NCI-H2081 (cell line): ENCODE results near the gene EDA.
"Not testable (repeated sequence)": the region's sequence is repeated elsewhere in the genome, so short reads cannot be mapped to it uniquely, and the experiment has no call there.

Source experiments
- DNase-seq, 2 experiments: peaks; one replicate each; lab custom pipeline; 2025; lab: John Stamatoyannopoulos, UW

Gene EDA

DNA sequence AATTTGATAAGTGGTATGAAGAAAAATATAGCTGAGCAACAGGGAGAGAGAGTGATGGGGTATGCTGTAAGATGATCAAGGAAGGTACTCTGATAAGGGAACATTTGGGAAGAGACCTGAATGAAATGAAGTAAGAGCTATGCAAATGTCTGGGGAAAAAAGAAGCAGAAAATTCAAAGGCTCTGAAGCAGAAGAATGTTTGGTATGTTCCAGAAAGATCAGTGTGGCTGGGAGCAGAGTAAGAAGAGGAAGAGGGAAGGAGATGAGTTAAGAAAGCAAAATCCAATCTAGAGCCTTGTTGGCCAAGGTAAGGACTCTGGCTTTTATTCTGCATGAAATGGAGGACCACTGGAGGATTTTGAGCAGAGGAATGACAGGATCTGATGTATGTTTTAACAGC, 343.8 kb downstream of the EDA start:
- DNase-seq: no peak

GRCh38 chrX:69961365-69962072, 345.6 kb downstream of the EDA start:
- no peak for DNase-seq

- DNase-seq: no peak
Observed at GRCh38 chrX:69968950-69969349, 353.0 kb downstream of the EDA start.

GRCh38 chrX:69969460-69969859, 353.5 kb downstream of the EDA start:
- no peak for DNase-seq

DNA sequence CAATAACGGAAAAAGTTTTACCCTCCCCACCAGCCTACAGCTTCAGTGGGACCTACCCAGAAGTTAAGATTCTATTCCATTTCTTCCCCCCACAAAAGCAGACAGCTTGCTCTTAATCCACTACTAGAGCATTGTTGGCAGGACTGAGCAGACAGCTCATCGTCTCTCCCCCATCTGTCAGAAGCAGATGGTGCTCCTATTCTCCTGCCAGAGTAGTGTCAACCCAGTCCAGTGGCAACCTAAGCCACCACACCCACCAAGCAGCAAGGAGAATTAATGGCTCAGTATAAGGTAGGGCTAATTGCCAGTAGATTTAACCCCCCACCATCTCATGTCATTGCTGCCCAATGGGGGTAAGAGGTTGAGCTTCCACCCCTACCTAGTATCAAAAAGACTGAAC, 371.8 kb downstream of the EDA start:
- no peak for DNase-seq

GRCh38 chrX:69988955-69989394, 373.1 kb downstream of the EDA start:
- no peak for DNase-seq

GRCh38 chrX:69991685-69992084, 375.8 kb downstream of the EDA start:
- DNase-seq: no peak

GRCh38 chrX:69993494-69993893, 377.6 kb downstream of the EDA start:
- DNase-seq: no peak

- DNase-seq: no peak
Observed at GRCh38 chrX:69995362-69996112, 379.6 kb downstream of the EDA start.

DNA sequence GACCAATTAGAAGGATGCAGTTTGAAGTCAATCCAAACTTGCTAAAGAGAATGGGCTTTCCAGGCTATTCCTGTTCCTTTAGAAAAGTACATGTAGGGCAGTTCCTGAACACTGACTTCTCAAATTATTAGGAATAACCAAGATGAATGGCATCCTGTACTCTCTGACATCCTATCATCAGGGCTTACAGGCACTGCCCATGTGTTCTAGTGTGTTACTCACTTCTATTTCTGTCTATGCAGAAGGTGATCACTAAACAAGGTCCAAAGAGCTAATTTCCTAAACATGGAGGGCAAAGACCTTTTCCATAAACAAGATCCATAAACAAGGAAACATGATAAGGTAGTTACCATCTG, 380.2 kb downstream of the EDA start:
- DNase-seq: no peak

DNA sequence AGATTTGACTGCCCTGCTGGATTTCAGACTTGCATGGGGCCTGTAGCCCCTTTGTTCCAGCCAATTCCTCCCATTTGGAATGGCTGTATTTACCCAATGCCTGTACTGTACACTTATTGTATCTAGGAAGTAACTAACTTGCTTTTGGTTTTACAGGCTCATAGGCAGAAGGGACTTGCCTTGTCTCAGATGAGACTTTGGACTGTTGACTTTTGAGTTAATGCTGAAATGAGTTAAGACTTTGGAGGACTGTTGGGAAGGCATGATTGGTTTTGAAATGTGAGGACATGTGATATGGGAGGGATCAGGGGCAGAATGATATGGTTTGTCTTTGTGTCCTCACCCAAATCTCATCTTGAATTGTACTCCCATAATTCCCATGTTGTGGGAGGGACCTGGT, 382.4 kb downstream of the EDA start:
- DNase-seq: not testable (repeated sequence)

DNA sequence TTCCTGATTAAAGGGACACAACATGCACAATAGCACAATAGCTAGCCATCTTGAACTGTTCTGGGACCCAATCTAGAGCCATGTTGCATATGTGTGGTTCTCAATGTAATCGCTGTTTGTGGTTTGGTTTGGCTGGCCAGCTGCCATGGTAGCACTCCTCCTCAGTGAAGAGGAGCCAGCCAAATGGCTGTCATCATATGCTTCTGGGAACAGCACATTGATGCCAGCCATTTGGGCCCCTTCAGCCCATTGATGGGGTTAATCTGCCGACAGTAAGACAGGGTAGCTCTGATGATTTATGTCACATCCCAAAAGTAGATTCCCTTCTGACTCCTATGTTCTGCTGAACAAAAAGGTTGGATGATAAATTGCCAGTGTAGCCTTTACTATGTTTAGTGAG, 385.4 kb downstream of the EDA start:
- DNase-seq: no peak

DNA sequence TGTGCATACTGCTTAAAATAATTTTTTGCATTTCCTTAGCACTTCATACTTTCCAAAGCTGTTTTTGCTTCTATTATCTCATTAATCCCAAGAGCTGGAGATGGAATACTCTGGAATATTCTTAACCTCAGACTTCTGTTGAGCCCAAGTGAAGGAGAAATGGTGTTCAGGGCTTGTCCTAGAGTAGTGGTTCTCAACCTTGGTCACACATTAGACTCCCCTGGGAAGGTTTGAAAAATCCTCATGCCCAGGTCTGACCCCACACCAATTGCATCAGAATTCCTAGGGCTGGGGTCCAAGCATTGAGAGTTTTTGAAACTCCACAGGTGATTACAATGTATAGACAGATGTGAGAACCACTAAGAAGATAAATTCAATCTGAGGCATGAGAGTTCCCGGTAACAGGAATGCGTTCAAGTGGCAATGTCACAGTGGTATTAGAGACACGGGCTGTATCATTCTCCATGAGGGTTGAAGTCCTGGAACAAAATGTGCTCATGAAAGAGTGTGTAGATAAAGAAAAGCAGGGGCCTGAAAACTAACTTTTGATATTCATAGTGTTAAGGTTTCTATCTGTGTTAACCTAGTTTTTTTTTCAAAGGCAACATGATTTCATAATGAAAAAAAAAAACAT, 385.9 kb downstream of the EDA start:
- no peak for DNase-seq

DNA sequence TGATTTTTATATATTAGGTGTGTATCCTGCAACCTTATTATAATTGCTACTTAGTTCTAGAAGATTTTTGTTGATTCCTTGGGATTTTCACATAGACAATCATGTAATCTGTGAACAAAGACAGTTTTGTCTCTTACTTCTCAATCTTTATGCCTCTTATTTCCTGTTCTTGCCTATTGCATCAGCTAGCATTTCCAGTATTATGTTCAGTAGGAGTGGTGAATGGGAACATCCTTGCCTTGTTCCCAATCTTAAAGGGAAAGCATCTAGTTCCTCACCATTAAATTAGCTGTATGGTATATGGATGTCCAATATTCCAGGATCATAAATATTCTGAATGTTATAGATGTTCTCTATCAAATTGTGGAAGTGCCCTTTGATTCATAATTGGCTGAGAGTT, 392.0 kb downstream of the EDA start:
- no peak for DNase-seq

GRCh38 chrX:70009049-70009448, 393.1 kb downstream of the EDA start:
- no peak for DNase-seq

GRCh38 chrX:70009970-70010369, 394.1 kb downstream of the EDA start:
- DNase-seq: no peak

DNA sequence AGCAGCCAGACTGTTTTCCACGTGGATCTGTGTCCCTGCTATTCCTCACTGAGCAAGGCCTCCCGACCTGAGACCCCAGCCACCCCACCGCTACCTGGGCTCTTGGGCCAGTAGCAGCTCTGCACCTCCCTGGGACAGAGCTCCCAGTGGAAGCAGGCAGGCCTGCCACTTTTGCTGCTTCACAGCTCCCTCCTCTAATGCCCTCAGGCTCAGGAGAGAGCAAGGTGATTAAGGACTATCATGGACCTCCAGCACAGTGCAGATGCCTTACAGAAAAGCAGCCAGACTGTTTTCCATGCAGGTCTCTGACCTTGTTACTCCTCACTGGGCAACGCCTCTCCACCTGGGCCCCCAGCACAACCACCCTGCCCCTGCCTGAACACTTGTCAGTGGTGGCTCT, 396.8 kb downstream of the EDA start:
- no peak for DNase-seq

GRCh38 chrX:70013466-70014381, 397.8 kb downstream of the EDA start:
- DNase-seq: no peak

DNA sequence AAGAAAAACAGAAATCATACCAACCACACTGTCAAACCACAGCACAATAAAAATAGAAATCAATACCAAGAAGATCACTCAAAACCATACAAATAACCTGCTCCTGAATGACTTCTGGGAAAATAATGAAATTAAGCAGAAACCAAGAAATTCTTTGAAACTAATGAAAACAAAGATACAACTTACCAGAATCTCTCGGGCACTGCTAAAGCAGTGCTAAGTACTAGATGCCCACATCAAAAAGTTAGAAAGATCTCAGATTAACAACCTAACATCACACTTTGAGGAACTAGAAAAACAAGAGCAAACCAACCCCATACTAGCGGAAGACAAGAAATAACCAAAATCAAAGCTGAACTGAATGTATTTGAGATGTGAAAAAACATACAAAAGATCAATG, 400.6 kb downstream of the EDA start:
- DNase-seq: no peak

- DNase-seq: no peak
Observed at GRCh38 chrX:70022616-70023015, 406.7 kb downstream of the EDA start.

DNA sequence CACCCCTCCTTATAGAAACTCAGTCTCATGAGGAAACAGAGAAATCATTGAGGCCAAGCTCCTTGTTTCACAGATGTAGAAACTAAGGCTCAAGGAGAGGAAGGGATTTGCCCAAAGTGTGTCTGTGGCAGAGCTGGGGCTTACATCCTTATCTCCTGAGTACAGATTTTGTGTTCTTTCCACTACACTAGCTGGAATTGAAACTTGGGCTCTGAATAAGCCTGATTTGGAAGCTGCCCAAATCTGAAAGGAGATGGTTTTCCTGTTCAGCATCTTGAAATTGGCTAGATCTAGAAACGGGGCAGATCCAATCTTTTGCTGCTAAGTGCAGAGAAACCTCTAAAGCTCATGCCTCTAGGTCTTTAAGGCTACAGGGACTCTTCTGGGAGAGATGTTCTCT, 409.6 kb downstream of the EDA start:
- no peak for DNase-seq
